Skin of body (tissue), 2 donors: ENCODE data around the gene GPR39. TPM values are rescaled to one million over a fixed set of nuclear protein-coding genes. Genes with fewer than 3 reads are reported as not detected.

Experiments used
- DNase-seq: peaks from one replicate; lab custom pipeline; 2025; lab: John Stamatoyannopoulos, UW
- total RNA-seq: library from RNA; depleted of rRNA; stranded (reverse); fragments of >200 nt; gene quantifications from one replicate; pipeline ENCODE4 v1.2.3, GENCODE V29; 2014

The GPR39 gene
- total RNA-seq, 1 donor from 2014 or later: 0.20 TPM

- DNase-seq: no peak
These were observed 219.7 kb downstream of the GPR39 start for GRCh38 chr2:132636346-132636745.

DNA sequence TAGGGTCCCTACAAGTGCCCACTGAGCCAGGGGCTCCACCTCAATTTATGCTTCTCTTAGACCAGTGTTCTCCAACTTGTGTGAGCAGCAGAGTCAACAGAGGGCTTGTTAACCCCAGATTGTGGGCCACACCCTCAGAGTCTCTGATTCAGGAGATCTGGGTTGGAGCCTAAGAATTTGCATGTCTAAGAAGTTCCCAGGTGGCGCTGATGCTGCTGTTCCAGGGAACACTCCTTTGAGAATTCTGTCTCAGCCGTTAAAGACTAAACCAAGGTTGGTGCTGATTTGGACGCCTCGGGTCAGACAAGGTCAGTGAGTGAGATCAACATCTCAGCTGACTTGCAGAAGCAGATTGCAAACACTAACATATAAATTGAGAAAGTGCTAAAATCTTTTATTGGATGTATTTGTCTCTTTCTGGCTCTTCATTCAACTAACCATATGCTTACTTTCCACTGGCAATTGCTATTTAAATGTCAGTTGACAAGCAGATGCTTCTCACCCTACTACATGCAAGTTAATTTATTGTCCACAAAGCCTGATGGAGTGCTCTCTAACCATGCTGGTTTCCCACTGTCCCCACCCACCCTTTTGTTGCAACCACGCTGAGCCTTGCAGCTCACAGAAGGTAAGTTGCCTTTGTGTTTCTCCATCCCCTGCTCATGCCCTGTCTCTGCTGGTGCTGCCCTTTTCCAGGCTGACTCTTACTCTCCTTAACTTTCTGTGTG is 221.9 kb downstream of the GPR39 start:
- peak; percentile 21 for DNase-seq

DNA sequence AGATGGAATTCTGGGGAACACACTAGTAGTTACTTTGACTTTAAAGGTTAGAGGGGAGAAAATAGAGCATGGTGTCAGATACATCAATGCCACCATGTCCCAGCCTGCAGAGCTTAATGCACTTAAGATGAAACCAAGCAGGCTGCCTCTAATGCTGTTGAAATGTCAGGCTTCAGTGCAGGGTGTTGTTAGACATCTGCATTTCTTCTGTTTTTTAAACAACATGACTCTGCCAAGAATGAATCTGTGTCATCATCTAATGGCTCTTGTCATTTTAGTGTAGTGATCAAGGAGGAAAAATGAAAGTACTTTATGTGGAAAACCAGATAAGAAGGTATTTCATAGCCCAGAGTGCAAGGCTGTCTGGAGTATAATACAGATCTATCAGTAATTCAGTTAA is 223.5 kb downstream of the GPR39 start:
- DNase-seq: peak; percentile 8

GRCh38 chr2:132641819-132642218 is 225.2 kb downstream of the GPR39 start:
- no peak for DNase-seq

DNA sequence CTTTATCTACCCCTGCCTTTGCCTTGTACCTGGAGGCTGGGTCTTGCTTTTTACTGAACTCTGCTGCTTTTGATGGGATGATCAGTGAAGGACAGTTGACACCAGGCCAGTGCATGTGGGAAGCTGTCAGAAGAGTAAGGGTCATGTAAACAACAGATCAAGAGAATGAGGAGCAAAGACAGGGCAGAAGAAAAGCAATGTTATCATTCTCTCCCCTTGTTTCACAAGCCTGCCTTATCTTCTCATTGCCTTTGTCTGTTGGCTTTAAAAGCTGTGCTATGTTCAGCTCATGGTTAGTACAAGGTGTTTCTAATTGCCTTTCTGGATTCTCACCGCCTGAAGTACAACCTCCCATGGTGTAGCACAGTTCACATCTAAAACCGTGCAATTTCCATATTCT is 225.8 kb downstream of the GPR39 start:
- DNase-seq: no peak

- no peak for DNase-seq
These were observed 228.6 kb downstream of the GPR39 start for GRCh38 chr2:132645176-132645575.

DNA sequence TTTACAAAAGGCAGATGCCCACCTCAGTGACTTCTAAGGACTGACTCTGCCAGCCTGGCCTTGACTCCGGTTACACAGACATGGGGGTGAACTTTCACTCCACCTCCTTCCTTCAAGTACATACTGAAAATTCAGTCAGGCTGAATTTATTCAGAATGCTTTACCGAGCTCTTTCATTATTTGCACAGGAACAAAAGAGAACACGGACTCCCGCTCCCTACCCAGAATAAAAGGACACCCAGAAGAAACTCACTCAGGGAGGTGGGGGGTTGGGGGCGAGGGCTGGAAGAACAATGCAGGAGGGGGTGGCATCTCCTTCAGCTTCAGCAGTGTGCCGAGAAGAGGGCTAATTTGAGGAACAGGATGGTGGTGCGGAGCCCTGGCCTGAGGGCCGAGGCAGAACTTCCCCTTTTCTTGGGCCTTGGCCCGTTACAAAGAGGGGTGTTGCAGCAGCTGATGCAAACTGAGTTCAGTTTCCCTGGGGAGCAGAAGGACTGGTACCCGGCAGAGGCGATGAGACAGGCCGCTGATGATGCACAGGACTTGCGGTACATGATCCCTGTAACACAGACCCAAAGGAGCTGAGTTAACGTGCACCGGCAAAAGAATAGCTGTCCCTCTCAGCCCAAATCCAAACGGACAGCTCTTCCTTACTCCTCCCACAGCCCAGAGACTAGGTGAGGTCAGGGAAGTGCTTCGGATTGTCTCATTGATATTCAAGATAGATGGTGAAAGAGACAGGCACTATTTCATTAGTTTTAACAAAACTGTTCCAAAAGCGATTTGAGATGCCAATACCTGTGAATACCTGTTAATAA is 229.3 kb downstream of the GPR39 start:
- DNase-seq: no peak

GRCh38 chr2:132646540-132647108 is 230.0 kb downstream of the GPR39 start:
- DNase-seq: no peak

- DNase-seq: peak; percentile 13
These were observed 234.8 kb downstream of the GPR39 start for GRCh38 chr2:132651115-132652045.

- no peak for DNase-seq
These were observed 235.9 kb downstream of the GPR39 start for GRCh38 chr2:132652474-132652873.

- no peak for DNase-seq
These were observed 237.7 kb downstream of the GPR39 start for GRCh38 chr2:132654335-132654734.

DNA sequence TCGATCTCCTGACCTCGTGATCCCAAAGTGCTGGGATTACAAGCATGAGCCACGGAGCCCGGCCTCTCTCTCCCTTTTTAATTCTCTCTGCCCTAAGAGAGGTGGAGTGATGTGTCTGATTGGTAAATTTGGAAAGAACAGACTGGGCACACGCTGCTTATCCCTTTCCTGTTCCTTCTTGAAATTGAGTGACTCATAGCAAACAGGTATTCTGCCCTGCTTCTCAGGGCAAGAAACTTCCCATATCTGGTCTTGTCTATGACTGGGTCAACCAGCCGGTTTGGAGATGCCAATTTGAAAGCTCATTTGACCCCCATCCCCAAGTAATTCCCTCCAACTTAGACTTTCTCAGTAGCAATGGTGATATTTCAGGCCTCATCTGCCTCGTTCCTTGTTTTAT is 238.4 kb downstream of the GPR39 start:
- no peak for DNase-seq

DNA sequence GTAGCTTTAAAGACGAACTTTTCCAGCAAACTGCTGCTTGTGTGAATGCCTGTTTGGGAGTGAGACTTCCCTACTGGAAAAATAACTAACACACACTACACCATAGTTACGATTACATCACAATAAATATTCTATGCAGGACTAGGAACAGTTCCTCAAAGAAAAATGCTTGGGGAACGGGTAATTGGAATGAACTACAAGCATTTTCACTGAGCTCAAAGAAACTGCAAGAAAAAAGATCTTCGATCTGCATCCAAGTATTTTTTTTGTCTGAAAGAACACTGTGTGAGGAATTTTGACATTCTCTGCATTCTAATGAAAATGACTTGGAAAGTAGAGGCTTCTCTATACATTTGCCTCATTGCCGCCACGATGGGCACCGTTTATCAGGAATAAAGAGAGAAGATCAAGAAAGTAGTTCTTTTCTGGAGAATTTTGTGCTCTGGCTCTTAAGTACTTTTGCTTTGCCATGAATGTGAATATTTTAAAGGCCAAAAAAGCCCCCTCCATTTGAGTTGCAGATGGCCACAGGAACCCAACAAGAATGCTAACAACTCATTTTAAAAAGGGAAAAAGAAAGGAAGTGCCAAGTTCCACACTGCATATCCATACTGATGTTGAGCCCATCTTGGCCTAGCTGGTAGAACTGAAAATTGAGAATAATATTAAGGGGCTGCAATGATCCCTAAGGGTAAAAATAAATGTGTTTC is 239.8 kb downstream of the GPR39 start:
- peak; percentile 41 for DNase-seq

DNA sequence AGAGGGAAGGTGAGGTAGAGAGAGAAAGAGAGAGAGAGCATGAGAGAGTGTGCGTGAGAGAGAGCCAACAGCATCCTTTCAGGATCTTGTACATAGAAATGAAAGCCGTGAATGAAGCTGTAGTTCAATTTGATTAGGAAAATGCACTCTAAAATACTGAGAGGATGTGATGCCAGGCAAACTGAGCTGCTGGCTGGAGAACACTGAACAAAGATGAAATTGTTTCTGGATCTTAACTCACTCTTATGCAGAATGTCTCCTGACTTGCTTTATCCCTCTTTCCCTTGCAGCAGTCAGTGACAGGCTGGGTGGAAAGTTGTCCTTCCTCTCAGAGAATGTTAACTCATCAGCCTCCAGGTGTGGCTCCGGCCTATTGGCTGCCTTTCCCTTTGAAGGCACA is 242.7 kb downstream of the GPR39 start:
- DNase-seq: no peak

DNA sequence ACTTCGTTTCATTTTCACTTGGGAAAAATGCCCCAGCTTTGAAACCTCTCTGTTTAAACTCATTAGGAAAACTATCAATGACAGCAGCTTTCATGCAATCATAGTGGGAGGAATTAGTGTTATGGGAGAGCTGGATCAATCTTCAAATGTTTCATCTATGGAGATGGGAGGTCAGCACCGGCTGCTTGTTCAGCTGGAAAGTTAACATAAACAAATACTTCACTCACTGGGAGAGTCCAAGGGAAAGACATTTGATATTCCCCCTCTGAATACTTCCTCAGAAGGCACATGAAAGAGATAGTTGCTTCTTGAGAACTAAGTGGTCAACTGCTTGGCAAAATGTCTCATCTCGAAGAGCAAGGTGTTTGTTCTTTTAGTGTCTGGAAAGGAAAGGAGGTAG is 246.1 kb downstream of the GPR39 start:
- DNase-seq: no peak

- no peak for DNase-seq
These were observed 247.5 kb downstream of the GPR39 start for GRCh38 chr2:132664096-132664495.

GRCh38 chr2:132665401-132666140 is 249.0 kb downstream of the GPR39 start:
- DNase-seq: no peak

GRCh38 chr2:132667706-132668105 is 251.1 kb downstream of the GPR39 start:
- no peak for DNase-seq

DNA sequence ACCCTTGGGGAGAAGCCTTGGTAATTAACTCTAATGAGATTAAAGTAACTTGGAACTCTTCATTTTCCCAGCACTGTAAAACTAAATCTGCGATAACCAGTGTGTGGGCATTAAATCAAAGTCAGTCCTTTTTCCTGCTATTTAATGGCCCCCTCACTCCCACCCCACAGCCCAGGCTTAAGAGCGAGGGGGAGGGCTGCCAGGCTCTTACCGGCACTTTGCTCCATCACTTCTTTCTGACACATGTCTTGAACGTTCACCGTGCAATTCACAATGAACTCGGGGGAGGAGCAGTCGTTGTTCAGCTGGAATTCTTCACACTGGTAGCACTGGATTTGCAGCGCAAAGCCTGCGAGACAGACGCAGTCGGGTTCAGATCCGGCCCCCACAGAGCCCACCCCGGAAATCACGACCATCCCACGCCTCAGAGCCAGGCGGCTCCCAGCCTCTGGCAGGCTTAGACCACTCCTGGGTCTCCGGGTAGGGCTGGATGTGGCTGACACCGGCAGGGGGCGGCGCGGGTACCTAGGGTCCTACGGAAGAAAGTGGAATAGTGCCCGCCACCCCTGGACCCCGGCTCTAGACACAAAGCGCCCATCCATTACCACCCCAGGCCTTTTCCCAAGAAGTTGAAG is 251.7 kb downstream of the GPR39 start:
- no peak for DNase-seq
